PC-3 (cell line): ENCODE data around the gene DSCAM. TPM values are rescaled to one million over a fixed set of nuclear protein-coding genes. Genes with fewer than 3 reads are reported as not detected.

Experiments used
- ATAC-seq: fragments of 200-7000 bp; cut with Tn5 transposase; 2 replicates; pipeline ENCODE4 v1.9.1; 2020; ENCODE audit warnings: mild to moderate bottlenecking, moderate library complexity
- BruUV-seq: library from RNA; stranded (reverse); fragments of 400-500 nt; replicated peaks from 2 replicates; lab custom pipeline; 2021; lab: Mats Ljungman, UMichigan
- CTCF ChIA-PET: fragments of 300-600 bp; sonication (Branson Sonifier 250); formaldehyde crosslinking; loops from one replicate; lab custom pipeline; 2022; ENCODE audit warnings: antibody characterized with exemption; lab: Charles Lee
- POLR2A ChIA-PET: fragments of 300-600 bp; sonication (Branson Sonifier 250); formaldehyde crosslinking; loops from one replicate; lab custom pipeline; 2022; ENCODE audit warnings: antibody characterized with exemption; ENCODE audit not compliant: unreplicated experiment; lab: Charles Lee
- DNase-seq: peaks from one replicate; pipeline ENCODE4 v3.0.0-alpha.2; 2015
- H2AFZ ChIP-seq: fragments of 300-600 bp; sonication (generic); 2 replicates; pipeline ENCODE4 v1.6.0; 2016; ENCODE audit warnings: antibody characterized with exemption, low read length
- H3F3A ChIP-seq: fragments of 300-600 bp; sonication (generic); one replicate; pipeline ENCODE4 v1.6.0; 2017; ENCODE audit warnings: antibody characterized with exemption, low read length, control low read depth, mild to moderate bottlenecking; ENCODE audit not compliant: unreplicated experiment
- H3K27ac ChIP-seq: fragments of 300-600 bp; sonication (generic); 2 replicates; pipeline ENCODE4 v1.5.1; 2016; ENCODE audit warnings: mild to moderate bottlenecking, low read length
- H3K27me3 ChIP-seq: fragments of 300-600 bp; sonication (generic); 2 replicates; pipeline ENCODE4 v1.6.1; 2016; ENCODE audit warnings: low read length, mixed read lengths
- H3K36me3 ChIP-seq: fragments of 300-600 bp; sonication (generic); 2 replicates; pipeline ENCODE4 v1.6.1; 2016; ENCODE audit warnings: low read depth, mixed run types, low read length, mixed read lengths
- H3K4me1 ChIP-seq: fragments of 300-600 bp; sonication (generic); 2 replicates; pipeline ENCODE4 v1.5.1; 2016; ENCODE audit warnings: low read length; ENCODE audit not compliant: insufficient read depth
- H3K4me2 ChIP-seq: fragments of 300-600 bp; sonication (generic); 2 replicates; pipeline ENCODE4 v1.6.0; 2016; ENCODE audit warnings: low read length
- H3K4me3 ChIP-seq: fragments of 300-600 bp; sonication (generic); 2 replicates; pipeline ENCODE4 v1.5.1; 2016; ENCODE audit warnings: mild to moderate bottlenecking, low read length, mixed read lengths
- H3K79me2 ChIP-seq: fragments of 300-600 bp; sonication (generic); 2 replicates; pipeline ENCODE4 v1.6.1; 2017; ENCODE audit warnings: low read length, mixed read lengths
- H3K9ac ChIP-seq: fragments of 300-600 bp; sonication (generic); 2 replicates; pipeline ENCODE4 v1.6.0; 2016; ENCODE audit warnings: mild to moderate bottlenecking, low read length
- H3K9me2 ChIP-seq: fragments of 300-600 bp; sonication (generic); replicated peaks from 2 replicates; pipeline ENCODE4 v1.6.1; 2016; ENCODE audit warnings: mixed run types, low read length, mixed read lengths
- H3K9me3 ChIP-seq: fragments of 300-600 bp; sonication (generic); 2 replicates; pipeline ENCODE4 v1.6.1; 2016; ENCODE audit warnings: low read length, mixed read lengths
- H4K20me1 ChIP-seq: fragments of 300-600 bp; sonication (generic); 2 replicates; pipeline ENCODE4 v1.6.1; 2016; ENCODE audit warnings: low read length, mixed read lengths
- EZH2 ChIP-seq: fragments of 300-600 bp; sonication (generic); IDR thresholded peaks from one replicate; pipeline ENCODE4 v1.6.1; 2017; ENCODE audit warnings: antibody characterized with exemption, mild to moderate bottlenecking, low read length; ENCODE audit not compliant: unreplicated experiment
- EZH2phosphoT487 ChIP-seq: fragments of 300-600 bp; sonication (generic); IDR thresholded peaks from 2 replicates; pipeline ENCODE4 v1.6.1; 2018; ENCODE audit warnings: mild to moderate bottlenecking, antibody characterized with exemption, low read length, borderline replicate concordance
- intact Hi-C: fragments of 100-400 bp; cut with micrococcal nuclease; formaldehyde crosslinking; loops from 2 replicates; pipeline ENCODE4 v1.9.0; 2023
- total RNA-seq: library from RNA; depleted of rRNA; stranded (reverse); fragments of >200 nt; gene quantifications from 2 replicates; pipeline ENCODE4 v1.2.3, GENCODE V29; 2014
- TF ChIP-seq, protein P1 (sequence below): fragments of 300-600 bp; sonication (generic); conservative IDR thresholded peaks from 2 replicates; pipeline ENCODE4 v1.5.1; 2017; ENCODE audit warnings: antibody characterized with exemption, low read depth, mild to moderate bottlenecking, low read length

The DSCAM gene
- total RNA-seq, 1 experiment from 2014 or later, result not detected

DNA sequence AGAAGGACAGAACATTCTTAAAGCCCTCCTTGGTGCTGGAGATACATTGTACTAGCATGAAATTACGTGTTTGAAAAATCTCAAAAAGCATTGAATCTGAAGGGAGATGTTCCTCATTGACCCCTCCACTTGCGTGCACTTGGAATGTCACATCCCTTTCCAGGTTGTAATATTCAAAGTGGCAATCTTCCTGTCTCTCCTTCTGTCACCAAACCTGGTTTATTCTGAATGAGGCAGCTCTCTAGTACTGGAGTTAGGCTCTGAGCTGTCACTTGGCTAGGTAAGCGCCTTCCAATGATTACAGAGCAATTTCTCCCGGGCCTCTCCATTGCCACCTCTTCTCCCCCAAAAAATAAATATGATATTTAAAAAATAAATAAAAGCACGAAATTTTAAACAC is 855 bp downstream of the DSCAM start:
- no peaks in the 10 kb centered on the region for H4K20me1 ChIP-seq
- ChIA-PET POLR2A (interaction anchor here (0.7 kb wide), 1 partner anchor 1270 kb away, joined by 31 read pairs; no protein-coding TSS in a partner anchor), CTCF (no interaction called here)
- H3F3A ChIP-seq, result no peaks in the 10 kb centered on the region
- BruUV-seq, result no TSS peak
- H3K36me3 ChIP-seq, result no peaks in the 10 kb centered on the region
- DNase-seq, result peak; percentile 2
- H3K4me1 ChIP-seq, result no peaks in the 10 kb centered on the region; the same call in 1 of the 2 replicates
- intact Hi-C loops, result no loop called here
- no peaks in the 10 kb centered on the region for H3K79me2 ChIP-seq
- no peaks in the 10 kb centered on the region for H3K9me3 ChIP-seq
- H3K4me2 ChIP-seq, result no peak overlapping the region
- no peaks in the 10 kb centered on the region for H3K9me2 ChIP-seq
- no peak for ATAC-seq
- no peak overlapping the region for H3K27ac ChIP-seq
- H3K9ac ChIP-seq, result no peak overlapping the region
- peaks cover 41% of the 10 kb centered on the region for H3K27me3 ChIP-seq
- TF ChIP-seq EZH2phosphoT487 (no peak), EZH2 (no peak)
- TF ChIP-seq, protein P1, sequence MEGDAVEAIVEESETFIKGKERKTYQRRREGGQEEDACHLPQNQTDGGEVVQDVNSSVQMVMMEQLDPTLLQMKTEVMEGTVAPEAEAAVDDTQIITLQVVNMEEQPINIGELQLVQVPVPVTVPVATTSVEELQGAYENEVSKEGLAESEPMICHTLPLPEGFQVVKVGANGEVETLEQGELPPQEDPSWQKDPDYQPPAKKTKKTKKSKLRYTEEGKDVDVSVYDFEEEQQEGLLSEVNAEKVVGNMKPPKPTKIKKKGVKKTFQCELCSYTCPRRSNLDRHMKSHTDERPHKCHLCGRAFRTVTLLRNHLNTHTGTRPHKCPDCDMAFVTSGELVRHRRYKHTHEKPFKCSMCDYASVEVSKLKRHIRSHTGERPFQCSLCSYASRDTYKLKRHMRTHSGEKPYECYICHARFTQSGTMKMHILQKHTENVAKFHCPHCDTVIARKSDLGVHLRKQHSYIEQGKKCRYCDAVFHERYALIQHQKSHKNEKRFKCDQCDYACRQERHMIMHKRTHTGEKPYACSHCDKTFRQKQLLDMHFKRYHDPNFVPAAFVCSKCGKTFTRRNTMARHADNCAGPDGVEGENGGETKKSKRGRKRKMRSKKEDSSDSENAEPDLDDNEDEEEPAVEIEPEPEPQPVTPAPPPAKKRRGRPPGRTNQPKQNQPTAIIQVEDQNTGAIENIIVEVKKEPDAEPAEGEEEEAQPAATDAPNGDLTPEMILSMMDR, result no peak
- H2AFZ ChIP-seq, result no peak overlapping the region
- H3K4me3 ChIP-seq, result no peak overlapping the region

DNA sequence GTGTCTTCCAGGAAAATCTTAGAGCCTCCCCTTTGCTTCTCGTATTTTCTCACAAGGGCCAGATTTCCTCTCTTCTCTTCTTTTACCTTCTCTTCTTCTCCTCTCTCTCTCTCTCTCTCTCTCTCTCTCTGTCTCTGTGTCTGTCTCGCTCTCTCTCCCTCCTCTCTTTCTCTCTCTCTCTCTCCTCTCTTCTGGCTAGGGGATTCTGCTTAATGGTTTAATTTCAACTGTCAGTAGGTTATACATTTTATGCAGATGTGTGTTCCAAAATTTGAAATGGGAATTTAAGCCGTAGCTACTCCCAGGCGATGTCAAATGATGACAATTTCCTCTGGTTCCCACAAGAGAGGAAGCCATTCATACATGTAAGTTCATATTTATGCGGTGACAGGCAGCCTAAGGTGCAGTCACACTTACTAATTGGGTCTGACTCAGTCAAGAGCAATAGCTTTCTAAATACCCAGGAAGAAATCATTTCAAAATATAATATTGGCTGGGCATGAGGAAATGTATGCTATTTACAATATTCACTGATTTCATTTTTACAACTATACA is 1.4 kb downstream of the DSCAM start:
- BruUV-seq, result no TSS peak
- Histone ChIP-seq H3K27ac (no peak overlapping the region), H3F3A (no peaks in the 10 kb centered on the region), H2AFZ (no peak overlapping the region), H3K9me2 (no peaks in the 10 kb centered on the region), H3K36me3 (no peaks in the 10 kb centered on the region), H3K9me3 (no peaks in the 10 kb centered on the region), H3K4me3 (no peak overlapping the region), H3K79me2 (no peaks in the 10 kb centered on the region), H3K4me1 (no peaks in the 10 kb centered on the region; the same call in 1 of the 2 replicates), H3K9ac (no peak overlapping the region), H3K27me3 (peaks cover 47% of the 10 kb centered on the region), H3K4me2 (no peak overlapping the region), H4K20me1 (no peaks in the 10 kb centered on the region)
- ChIA-PET POLR2A (interaction anchor here (0.7 kb wide), 1 partner anchor 1270 kb away, joined by 31 read pairs; no protein-coding TSS in a partner anchor), CTCF (no interaction called here)
- DNase-seq (peak; percentile 17), ATAC-seq (no peak; the same call in 1 of the 2 replicates)
- intact Hi-C loops, result no loop called here
- TF ChIP-seq EZH2, result no peak
- TF ChIP-seq, protein P1, result no peak

DNA sequence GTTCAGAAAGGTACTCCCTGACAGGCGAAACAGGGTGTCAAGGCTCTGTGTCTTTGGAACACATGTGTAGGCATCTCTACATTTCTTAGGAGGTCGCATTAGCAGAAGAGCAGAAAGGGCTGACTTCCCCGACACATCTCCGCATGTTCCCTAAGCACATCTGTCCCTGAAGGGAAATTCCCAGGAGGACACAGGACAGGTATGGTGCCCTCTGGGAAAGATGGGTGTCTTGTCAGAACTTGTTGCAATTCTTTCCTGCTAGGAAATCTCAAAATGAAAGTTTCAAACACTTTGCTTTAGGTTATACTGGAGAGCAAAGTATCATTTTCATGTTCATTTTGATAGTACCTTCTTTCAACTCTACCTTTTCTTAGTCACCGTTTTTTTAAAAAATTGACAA is 2.0 kb downstream of the DSCAM start:
- POLR2A ChIA-PET, result no interaction called here
- no peak for DNase-seq
- no peaks in the 10 kb centered on the region for H3K36me3 ChIP-seq
- no peak overlapping the region for H2AFZ ChIP-seq
- no peaks in the 10 kb centered on the region for H3F3A ChIP-seq
- no peaks in the 10 kb centered on the region for H3K9me2 ChIP-seq
- no peak overlapping the region for H3K9ac ChIP-seq
- H3K4me1 ChIP-seq, result no peaks in the 10 kb centered on the region; the same call in 1 of the 2 replicates
- ATAC-seq, result no peak
- no peaks in the 10 kb centered on the region for H3K9me3 ChIP-seq
- H3K4me3 ChIP-seq, result no peak overlapping the region
- H4K20me1 ChIP-seq, result no peaks in the 10 kb centered on the region
- no peaks in the 10 kb centered on the region for H3K79me2 ChIP-seq
- H3K4me2 ChIP-seq, result no peak overlapping the region
- CTCF ChIA-PET, result no interaction called here
- H3K27me3 ChIP-seq, result peaks cover 50% of the 10 kb centered on the region
- TF ChIP-seq EZH2phosphoT487, result no peak
- no peak for TF ChIP-seq EZH2
- TF ChIP-seq, protein P1, result no peak
- no peak overlapping the region for H3K27ac ChIP-seq
- no TSS peak for BruUV-seq
- intact Hi-C loops, result no loop called here
